ENCODE results near the gene ALDH1L2.
"Not testable (repeated sequence)": the region's sequence is repeated elsewhere in the genome, so short reads cannot be mapped to it uniquely, and the experiment has no call there.

The ALDH1L2 gene

DNA sequence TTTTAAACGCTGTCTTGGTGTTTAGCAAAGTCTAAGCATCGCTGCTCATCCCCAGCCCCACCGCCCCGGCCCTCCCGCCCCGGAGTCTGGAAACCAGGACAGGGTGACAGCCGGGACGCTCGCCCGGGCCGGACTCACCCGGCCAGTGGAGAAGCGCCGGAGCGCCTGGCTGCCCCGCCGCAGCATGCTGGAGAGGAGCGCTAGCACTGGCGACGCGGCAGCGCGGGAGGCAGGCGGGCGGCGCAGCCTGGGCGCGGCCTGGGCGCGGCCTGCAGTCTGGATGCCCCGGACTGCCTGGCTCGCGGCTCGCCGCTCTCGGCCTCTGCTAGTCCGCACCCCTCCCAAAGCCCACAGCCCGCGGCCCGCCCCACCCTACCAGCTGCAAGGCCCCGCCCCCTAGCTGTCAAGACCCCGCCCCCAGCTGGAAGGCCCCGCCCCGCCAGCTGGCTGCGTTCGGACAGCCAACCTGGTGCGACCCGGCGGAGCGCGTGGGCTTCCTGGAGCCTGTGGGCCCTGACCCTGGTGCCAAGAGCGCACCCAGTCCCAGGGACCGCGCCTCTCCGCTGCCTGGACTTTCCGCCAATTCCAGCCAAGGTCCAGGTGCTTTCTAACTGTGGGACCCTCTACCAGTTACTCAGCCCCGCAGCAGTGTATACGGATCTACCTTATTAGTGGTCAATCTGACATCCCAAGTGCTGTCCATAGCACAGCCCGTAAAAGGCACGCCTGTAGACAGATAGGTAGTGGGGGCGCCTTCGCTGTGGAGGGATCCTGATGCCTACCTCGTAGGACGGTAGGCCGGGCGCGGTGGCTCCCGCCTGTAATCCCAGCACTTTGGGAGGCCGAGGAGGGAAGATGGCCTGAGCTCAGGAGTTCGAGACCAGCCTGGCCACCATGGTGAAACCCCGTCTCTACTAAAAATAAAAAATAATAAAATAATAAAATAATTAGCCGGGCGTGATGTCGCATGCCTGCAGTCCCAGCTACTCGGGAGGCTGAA lies at the start of gene ALDH1L2:
Gene ALDH1L2, minus strand, starts transcription at position 208 of the 1,000 bp plus-strand sequence. Its CDS starts 22 bp downstream, at position 186.
- DNase-seq (ENCODE audit: low read depth in 3 of 3): peak in 1 of 3 experiments; percentile 10

DNA sequence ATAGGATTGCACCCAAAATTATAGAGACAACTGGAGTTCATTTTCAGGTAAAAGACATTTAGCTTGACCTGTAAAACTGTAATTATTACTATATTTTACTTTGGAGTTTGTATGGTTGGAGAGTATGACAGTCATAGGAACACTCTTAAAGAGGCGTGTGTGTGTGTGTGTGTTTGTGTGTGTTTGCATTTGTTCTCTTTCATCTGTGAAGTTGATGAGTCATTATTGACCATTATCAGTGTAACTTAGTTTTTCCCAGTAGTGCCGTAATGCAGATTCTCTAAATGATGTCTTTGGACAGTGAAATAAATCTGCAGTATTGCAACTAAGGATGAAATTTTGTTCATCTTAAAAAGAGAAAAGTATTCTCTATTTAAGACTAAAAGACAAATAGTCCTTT lies 36.3 kb upstream of the ALDH1L2 start:
- DNase-seq (ENCODE audit: low read depth in 3 of 3): no peak

DNA sequence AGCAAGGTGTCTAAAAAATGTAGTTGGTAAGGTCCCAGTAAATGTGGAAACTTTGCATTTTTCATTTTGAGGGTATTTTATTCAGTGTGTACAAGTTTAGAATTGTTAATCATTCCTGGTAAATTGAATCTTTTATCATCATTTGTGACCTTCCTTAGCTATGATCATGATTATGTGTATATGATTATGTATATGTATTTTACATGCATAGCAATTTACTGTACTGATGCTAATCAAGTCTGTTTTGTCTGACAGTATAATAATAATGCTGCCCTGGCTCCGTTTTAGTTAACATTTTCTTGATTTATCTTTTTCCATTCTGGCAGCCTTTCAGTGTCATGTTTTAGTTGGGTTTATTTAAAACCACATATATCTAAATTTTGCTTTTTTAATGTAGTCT lies 32.7 kb upstream of the ALDH1L2 start:
- no peak for DNase-seq (ENCODE audit: low read depth in 3 of 3)

DNA sequence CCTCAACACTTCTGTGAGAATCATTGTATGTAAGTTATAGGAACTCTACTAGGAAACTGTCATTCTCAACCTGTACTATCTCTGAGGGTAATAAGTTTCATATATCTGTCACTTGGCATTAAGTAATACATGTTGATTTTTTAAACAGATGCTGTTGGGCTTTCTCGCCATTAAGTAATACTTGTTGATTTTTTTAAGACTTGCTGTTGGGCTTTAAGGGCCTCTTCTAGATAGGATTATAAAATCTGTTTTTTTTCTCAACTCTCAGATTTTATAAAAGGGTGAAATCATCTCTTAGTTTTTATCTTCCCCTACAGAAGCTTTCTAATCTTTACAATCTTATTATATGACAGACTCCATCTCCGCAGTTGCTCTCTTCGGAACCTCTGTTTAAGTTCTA lies 28.8 kb upstream of the ALDH1L2 start:
- no peak for DNase-seq (ENCODE audit: low read depth in 3 of 3)

DNA sequence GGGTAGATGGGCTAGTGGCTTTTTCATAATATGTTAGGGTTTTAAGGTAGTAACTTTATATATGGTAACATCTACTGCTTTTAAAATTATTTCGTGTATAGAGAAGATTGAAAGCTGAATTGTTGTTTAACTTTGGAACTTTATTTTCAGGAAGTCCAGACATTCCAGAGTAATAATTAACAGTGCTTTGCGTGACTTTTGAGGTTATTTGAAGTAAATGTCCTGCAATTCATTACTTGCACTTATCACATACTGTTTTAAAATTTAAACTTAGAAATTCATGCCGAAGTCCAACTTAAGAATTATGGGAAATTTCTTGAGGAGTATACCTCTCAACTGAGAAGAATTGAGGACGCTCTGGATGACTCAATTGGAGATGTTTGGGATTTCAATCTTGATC lies 26.6 kb upstream of the ALDH1L2 start:
- no peak for DNase-seq (ENCODE audit: low read depth in 3 of 3)

DNA sequence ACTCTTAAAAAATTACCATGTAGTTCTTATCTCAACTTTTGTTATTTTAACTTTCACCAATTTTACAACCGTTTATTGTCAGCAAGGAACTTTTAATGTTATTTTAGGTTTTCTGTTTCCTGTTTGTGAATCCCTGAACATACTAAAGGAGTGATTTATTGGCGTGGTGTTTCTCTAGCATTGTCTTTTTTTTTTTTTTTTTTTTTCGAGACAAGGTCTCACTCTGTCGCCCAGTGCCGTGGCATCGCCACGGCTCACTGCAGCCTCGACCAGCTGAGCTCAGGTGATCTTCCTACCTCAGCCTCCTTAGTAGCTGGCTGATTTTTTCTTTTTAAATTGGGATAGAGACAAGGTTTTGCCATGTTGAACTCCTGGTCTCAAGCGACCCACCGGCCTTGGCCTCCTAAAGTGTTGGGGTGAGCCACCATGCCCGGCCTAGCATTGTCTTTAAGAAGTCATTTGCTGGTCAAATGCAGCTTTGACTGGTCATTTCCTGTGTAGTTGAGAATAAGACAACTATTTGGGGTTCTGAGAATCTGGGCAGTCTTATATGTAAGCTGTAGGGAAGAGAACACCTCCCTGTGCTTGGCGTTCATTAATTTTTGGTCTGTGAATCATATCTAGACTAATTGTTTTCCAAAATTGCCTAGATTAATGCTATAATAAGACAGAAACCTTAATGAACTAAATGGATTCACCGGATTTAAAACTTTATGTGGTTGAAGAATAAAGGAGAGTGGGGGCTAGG lies 25.4 kb upstream of the ALDH1L2 start:
- no peak for DNase-seq (ENCODE audit: low read depth in 3 of 3)

DNA sequence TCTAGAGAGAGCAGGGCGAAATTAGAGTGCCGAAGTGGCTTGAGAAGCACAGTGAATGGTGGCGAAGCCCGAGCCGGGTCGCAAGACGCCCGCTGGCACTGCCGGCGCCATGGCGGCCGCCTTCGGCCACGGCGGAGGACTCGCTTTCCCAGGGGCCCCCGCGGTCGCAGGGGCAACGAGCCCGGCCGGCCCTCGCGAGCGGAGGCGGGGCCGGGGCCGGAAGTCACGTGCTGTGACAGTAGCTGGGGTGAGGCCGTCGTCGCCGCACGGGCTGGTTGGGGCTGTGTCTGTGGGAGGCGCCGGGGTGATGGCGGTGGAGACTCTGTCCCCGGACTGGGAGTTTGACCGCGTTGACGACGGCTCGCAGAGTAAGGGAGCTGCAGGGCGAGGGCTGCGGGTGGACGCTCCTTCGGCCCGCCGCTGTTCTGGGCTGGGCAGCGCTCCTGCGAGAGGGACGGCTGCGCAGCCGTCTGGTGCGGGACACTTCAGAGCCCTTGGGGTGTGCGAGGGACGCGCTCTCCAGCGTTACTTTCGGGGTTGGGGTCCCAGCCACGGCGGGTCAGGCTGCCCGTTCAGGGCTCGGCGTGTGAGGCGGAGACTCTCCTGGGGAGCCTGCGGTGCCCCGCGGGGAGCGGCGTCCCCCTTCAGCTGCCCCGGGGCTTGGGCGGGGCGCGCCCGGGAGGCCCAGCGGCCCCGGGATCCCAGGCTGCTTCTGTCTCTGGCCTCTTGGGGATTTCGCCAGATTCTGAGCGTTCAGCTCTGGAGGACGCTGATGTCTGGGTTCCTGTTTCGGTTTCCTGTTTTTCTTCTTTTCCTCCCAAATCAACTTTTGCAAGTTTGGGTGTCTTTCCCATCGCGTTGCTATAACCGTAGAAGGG lies 23.5 kb upstream of the ALDH1L2 start, which contains the start of gene WASHC4:
Gene WASHC4, plus strand, starts transcription at position 238 of the 878 bp plus-strand sequence. Its CDS starts 70 bp downstream, at position 308.
- peak; percentile 86 to 88 (median 87) for DNase-seq (ENCODE audit: low read depth in 3 of 3)

DNA sequence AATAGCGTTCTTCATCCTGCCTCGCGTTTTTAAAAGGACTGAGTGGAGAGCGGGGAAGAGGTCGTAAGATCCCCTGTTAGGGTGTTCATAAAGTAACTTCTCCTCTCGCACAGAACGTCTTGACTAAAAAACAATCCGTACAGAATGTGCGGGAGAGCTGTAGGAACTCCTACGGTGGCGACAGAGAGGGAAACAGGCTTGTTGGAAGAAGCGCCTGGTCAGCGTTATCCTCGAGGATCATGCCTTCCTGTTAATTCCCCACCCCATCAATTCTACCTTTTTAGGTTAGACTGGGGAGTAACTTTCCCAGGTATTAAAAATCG lies 22.9 kb upstream of the ALDH1L2 start:
- DNase-seq (ENCODE audit: low read depth in 3 of 3): no peak

DNA sequence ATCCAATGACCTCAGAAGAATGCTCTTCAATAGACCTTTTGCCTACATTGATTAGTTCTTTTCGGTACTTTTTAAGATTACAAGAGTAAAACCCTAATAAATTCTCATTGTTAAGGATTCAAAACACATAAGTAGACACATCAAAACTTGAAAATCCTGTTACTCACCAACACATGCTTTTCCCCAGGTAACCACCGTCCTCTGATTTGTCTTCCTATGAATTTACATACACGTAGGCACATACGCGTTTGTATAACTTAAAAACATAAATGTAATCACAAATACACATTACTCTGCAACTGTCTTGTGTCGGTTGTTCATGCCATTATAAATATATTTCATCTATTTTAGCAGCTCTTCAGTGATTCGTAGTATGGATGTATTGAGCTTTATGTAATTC lies 22.4 kb upstream of the ALDH1L2 start:
- no peak for DNase-seq (ENCODE audit: low read depth in 3 of 3)

DNA sequence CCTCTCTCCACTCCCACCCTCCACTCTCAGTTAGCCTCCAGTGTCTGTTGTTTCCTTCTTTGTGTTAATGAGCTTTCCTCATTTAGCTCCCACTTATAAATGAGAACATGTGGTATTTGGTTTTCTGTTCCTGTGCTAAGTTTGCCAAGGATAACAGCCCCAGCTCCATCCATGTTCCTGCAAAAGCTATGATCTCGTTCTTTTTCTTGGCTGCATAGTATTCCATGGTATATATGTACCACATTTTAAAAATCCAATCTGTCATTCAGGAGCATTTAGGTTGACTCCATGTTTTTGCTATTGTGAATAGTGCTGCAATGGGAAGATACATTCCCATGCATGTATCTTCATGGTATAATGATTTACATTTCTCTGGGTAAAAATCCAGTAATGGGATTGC lies 20.5 kb upstream of the ALDH1L2 start:
- no peak for DNase-seq (ENCODE audit: low read depth in 3 of 3)

DNA sequence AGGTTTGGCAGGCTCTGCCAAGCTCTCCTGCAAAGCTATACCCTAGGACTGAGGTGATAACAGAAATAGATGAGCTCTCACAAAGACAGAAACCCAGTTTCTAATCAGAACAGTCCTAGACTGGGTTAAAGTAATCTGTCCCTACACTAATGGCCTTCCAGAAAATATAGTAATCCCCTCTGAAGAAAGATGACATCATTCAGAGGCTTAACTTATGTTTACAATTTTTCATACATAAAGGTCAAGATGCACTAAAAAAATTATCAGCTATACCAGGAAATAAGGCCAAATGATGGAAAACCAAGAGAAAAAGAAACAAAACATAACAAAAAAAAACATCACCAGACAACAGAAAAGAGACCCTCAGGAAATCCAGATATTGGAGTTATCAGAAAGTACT lies 18.4 kb upstream of the ALDH1L2 start:
- DNase-seq (ENCODE audit: low read depth in 3 of 3): no peak

DNA sequence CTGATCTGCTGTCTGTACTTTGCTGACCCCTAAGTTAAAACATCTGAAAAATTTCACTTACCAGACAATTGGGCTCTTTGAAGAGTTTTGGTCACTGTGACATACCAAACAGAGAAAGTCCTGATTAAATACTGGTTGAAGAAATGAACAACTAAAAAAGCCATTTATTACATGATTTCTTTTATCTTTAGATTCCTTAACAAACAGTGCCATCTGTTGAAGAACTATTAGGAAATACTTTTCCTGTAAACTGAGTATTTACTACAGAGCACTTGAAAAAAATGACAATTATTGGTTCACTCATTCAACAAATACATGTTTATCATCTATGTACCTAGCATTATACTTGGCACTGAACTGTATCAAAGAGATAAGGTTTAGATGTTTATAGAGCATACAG lies 16.7 kb upstream of the ALDH1L2 start:
- no peak for DNase-seq (ENCODE audit: low read depth in 3 of 3)

DNA sequence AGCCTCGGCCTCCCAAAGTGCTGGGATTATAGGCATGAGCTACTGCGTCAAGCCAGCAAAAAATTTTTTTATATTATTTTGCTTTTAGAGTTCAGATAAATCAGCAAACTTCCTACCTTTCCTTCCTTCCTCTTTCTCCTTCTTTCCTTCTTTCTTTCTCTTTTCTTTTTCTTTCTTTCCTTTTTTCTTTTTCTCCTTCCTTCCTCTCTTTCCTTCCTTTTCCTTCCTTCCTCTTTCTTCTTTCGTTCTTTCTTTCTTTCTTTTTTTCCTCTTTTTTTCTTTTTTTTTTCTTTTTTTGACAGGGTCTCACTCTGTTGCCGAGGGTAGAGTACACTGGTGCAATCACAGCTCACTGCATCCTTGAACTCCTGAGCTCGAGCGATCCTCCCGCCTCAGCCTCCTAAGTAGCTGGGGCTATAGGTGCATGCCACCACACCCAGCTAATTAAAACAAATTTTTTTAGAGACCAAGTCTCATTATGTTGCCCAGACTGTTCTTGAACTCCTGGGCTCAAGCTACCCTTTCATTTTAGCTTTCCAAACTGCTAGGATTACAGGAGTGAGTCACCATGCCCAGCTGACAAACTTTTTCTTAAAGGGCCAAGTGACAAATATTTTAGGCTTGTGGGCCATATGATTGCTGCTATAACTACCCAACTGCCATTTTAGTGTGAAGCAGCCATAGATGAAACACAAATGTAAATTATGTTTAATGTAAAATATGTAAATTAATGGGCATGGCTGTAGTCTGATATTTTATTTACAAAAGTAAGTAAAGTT lies 16.1 kb upstream of the ALDH1L2 start:
- DNase-seq (ENCODE audit: low read depth in 3 of 3): no peak

DNA sequence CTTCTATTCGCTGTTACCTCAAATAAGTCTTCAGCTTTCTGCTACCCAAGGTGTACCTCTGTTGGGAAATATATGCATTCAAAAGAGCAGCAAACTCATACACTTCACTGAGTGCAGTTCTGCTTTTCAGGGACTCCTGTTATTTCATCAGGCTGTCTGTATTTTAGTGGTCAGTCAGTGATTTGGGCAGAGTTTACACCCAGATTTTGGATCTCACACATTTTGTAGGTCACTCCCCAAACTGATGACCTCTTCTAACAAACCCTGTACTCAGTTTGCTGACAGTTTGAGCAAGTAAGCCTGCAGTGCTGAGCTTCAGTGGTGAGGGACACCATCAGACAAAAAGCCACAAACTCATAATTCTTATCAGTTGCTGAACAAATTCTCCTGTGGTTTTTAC lies 15.1 kb upstream of the ALDH1L2 start:
- DNase-seq (ENCODE audit: low read depth in 3 of 3): no peak

DNA sequence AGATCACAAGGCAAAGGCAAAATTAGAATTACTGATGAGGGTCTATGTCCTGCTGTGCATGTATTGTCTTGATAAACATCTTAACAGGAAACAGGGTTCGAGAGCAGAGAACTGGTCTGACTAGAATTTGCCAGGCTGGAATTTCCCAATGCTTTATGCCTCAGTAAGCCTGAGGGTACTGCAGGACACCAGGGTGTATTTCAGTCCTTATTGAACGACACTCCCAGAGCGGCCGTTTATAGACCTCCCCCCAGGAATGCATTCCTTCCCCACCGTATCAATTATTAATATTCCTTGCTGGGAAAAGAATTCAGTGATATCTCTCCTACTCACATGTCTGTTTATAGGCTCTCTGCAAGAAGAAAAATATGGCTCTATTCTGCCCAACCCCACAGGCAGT lies 11.1 kb upstream of the ALDH1L2 start:
- DNase-seq (ENCODE audit: low read depth in 3 of 3): not testable (repeated sequence)

DNA sequence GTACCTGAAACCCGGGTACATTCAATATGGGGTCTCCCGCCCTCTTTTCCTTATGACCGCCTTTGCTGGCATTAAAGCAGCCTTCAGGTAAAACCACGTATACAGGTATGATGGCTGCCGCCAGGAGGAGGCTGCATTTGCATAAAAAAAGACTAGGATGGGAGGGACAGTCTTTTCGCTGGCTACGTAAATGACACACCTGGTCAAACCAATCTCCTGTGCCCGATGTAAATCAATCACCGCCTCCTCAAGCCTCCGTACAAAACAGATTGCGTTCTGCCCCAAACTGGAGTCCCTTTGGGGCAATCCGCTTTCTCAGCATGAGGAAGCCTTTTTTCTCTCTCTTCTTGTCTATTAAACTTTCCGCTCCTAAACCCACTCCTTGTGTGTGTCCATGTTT lies 8.1 kb upstream of the ALDH1L2 start:
- DNase-seq (ENCODE audit: low read depth in 3 of 3): no peak

DNA sequence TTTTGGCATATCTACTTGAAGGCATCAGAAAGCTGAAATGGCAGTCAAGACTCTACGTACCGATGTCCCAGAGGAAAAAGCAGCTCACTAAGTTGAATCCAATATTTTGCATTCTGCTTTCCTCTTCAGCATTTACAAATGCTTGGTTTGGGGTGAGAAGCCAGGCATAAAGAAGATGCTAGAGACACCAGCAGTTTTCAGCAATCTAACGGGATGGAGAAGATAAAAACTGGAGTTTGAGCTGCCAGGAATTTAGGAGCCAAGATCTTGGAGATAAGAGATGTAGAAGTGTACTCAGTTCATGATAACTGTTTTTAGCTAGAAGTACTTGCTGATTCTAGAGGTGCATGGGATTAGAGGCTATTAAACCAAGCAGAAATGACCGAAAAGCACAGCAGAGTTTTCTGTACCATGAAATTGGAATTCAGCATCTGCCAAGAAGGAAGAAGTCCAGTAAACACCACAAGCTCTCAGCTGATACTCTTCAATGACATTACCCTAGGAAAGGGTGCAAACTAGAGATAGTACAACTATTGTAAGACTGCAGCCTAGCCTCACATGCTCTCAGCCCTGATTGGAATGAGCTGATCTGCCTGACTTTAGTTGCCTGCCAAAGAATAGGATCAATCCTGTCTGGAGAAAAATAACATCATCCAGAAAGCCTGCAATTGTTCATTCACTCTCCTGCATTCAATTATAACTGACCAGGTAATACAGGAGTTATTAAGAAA lies 7.4 kb upstream of the ALDH1L2 start:
- no peak for DNase-seq (ENCODE audit: low read depth in 3 of 3)

DNA sequence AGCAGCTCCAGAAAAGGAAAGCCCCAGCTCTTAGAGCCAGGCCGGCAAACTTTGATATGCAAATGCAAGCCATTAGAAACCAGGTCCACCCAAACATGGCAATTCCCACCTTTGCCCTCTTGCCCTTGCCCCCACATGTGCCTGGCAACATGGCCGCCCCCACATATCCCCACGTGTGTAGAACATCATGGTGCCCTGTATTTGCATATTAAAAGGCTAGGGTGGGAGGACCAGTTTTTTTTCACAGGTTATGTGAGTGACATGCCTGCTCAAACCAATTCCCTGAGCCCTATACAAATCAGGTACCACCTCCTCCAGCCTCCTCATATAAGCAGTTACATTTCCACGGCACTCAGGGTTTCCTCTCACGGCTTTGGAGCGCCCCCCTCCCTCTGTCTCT lies 6.1 kb upstream of the ALDH1L2 start:
- DNase-seq (ENCODE audit: low read depth in 3 of 3): no peak

DNA sequence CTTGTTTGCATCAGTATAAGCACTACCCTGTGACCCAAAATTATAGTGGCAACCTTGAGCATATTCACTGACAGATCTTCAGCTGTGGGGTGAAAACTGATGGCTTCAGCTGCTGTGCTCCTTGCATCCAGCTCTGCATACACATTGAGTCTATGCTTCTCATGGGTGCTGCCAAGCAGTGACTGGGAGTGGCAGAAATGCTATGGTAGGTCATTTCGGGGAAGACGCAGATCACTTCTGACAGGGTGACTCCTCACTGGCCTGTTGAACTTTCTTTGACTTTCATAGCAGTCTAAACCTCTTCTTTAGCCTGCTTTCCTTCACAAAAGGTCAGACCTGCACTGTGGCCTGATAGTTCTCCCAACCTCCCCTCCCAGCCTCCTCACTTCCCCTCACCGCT lies 5.6 kb upstream of the ALDH1L2 start:
- no peak for DNase-seq (ENCODE audit: low read depth in 3 of 3)

DNA sequence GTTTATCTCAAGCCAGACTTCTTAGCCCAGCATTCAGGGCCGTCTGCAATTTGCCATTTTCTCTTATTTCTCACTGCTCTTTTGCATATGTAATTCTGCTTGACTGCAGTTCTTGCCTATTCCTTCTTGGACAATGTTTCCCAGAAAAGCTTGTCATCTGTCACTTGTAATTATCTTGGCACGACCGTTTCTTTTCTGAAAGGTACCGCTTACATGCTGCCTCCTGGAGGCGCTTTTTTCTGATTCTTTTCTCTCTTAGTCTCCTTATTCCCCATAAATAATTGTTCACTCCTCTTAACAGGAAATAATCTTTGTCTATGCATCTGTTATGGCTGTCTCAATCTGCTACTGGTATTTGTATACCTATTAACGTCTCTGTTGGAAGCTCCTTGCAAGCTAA lies 1.2 kb upstream of the ALDH1L2 start:
- DNase-seq (ENCODE audit: low read depth in 3 of 3): no peak
